Activated naive CD4-positive, alpha-beta T cell treated with anti-CD3 and anti-CD28 coated beads for 36 hours (primary cell): ENCODE results near the gene GALNT16. TPM values are rescaled to one million over a fixed set of nuclear protein-coding genes. Genes with fewer than 3 reads are reported as not detected.

Experiments
- CTCF ChIA-PET: fragments of 350-600 bp; sonication (Branson Sonifier 250); formaldehyde crosslinking; loops from one replicate; lab custom pipeline; 2021; ENCODE audit warnings: antibody characterized with exemption; lab: Charles Lee
- DNase-seq: peaks from one replicate; pipeline ENCODE4 v3.0.0-alpha.2; 2020
- H3K27ac Mint-ChIP-seq: one replicate; pipeline ENCODE4 v1.8.0; 2021; ENCODE audit warnings: mild to moderate bottlenecking, mixed read lengths
- H3K27me3 Mint-ChIP-seq: one replicate; pipeline ENCODE4 v1.8.0; 2021; ENCODE audit warnings: low read depth, mixed read lengths
- H3K36me3 Mint-ChIP-seq: one replicate; pipeline ENCODE4 v1.8.0; 2021; ENCODE audit warnings: low read depth, mixed read lengths
- H3K4me1 Mint-ChIP-seq: one replicate; pipeline ENCODE4 v1.8.0; 2021; ENCODE audit warnings: low read depth, mixed read lengths
- H3K4me3 Mint-ChIP-seq: one replicate; pipeline ENCODE4 v1.8.0; 2021; ENCODE audit warnings: mild to moderate bottlenecking, moderate library complexity, mixed read lengths
- H3K9me3 Mint-ChIP-seq: one replicate; pipeline ENCODE4 v1.8.0; 2021; ENCODE audit warnings: mixed read lengths
- intact Hi-C: fragments of 100-400 bp; cut with micrococcal nuclease; formaldehyde crosslinking; loops from one replicate; pipeline ENCODE4 v1.15.1; 2023
- total RNA-seq, 2 experiments: library from RNA; stranded (reverse); gene quantifications; one replicate each; pipeline ENCODE4 v1.2.3, GENCODE V29; 2021

GALNT16 gene
- total RNA-seq, 2 experiments from 2014 or later = 0.02 TPM; not detected in 1

DNA sequence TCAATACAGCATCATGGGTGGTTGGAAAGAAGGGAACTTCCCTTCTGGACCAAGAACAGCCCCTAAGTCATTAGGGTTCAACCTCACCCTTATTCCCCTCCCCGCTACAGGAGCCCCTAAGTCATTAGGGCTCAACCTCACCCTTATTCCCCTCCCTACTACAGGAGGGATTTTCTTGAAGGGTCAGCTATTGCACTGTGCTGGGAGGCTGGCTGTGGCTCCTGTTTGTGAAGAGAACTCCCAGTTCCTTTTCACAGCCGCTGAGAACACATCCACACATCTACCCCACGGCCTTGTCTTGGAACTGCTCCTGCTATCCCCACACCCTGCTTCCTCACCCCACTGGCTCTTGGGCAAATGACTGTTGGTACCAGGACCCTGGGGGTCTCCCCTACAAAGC is 93.2 kb downstream of the GALNT16 start:
- no peak overlapping the region for H3K4me3 Mint-ChIP-seq
- H3K36me3 Mint-ChIP-seq = no peaks in the 10 kb centered on the region
- no peak overlapping the region for H3K27ac Mint-ChIP-seq
- no peaks in the 10 kb centered on the region for H3K27me3 Mint-ChIP-seq
- H3K4me1 Mint-ChIP-seq = peaks cover 21% of the 10 kb centered on the region
- H3K9me3 Mint-ChIP-seq = no peaks in the 10 kb centered on the region
- intact Hi-C loops = no loop called here
- DNase-seq = no peak
- CTCF ChIA-PET = no interaction called here

DNA sequence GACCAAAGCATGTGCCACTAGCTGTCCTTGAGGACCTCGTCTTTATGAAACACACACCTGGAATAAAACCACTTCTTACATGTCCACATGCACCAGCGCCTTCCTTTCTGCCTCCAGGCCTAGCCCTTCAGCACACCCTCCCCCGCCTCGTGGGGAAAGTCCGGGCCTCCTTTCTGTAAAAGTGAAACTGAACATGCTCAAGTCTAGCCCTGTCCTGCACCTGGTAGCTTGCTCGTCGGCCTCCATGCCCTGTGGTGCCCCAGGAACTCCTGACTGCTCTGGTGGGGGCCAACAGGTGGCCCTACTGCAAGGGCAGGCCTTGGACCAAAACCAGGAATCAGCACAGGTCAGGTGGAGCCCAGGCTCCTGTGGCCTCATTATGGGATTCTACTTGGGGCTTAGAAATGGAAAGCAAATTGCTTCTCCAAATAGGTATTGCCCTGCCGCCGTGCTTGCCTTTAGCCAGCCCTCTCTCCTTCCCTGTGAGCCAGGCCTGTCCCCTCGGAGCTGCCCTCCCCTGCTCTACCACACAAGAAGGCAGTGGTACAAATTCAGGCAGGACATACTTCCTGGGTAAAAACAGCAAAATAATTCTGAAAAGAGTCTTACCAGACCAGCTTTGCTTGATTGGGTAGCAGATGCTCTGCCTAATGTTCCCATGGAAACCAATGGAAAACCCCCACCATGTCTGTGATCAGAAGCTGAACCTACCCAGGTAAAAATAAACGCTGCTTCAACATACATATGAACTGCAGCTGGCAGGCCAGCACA is 94.6 kb downstream of the GALNT16 start:
- Mint-ChIP-seq H3K27ac (peak overlapping the region; percentile 63), H3K4me3 (peak overlapping the region; percentile 54), H3K4me1 (peaks cover 31% of the 10 kb centered on the region), H3K9me3 (no peaks in the 10 kb centered on the region), H3K27me3 (no peaks in the 10 kb centered on the region), H3K36me3 (no peaks in the 10 kb centered on the region)
- CTCF ChIA-PET = interaction anchor here (0.9 to 1.0 kb wide), 2 partner anchors 8 to 112 kb away, joined by 3 read pairs; no protein-coding TSS in a partner anchor
- DNase-seq = peak; percentile 90
- intact Hi-C loops = no loop called here

DNA sequence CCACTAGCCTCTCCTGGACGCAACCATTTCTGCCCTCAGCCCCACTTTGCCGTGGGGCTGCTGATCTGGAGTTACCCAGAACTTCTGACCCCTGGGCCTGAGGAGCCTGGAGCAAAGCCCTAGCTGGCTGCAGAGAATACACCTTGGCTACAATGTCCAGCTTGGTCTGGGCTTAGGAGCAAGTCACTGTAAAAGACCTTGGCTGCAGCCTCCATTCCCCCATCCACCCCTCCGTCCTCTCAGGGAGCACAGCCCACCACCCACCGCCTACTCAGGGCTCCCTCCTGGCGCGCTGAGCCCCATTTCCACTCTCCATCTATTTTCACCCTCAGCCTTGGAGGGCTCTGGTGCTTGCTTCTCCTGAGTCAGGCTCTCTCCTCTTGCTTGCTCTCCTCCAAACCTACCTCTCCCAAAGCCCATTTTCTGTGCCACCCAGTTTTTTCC is 95.2 kb downstream of the GALNT16 start:
- CTCF ChIA-PET = interaction anchor here (0.9 to 1.0 kb wide), 2 partner anchors 8 to 112 kb away, joined by 3 read pairs; no protein-coding TSS in a partner anchor
- Mint-ChIP-seq H3K4me3 (no peak overlapping the region), H3K27ac (no peak overlapping the region), H3K27me3 (no peaks in the 10 kb centered on the region), H3K4me1 (peaks cover 31% of the 10 kb centered on the region), H3K9me3 (no peaks in the 10 kb centered on the region), H3K36me3 (no peaks in the 10 kb centered on the region)
- intact Hi-C loops = no loop called here
- no peak for DNase-seq

DNA sequence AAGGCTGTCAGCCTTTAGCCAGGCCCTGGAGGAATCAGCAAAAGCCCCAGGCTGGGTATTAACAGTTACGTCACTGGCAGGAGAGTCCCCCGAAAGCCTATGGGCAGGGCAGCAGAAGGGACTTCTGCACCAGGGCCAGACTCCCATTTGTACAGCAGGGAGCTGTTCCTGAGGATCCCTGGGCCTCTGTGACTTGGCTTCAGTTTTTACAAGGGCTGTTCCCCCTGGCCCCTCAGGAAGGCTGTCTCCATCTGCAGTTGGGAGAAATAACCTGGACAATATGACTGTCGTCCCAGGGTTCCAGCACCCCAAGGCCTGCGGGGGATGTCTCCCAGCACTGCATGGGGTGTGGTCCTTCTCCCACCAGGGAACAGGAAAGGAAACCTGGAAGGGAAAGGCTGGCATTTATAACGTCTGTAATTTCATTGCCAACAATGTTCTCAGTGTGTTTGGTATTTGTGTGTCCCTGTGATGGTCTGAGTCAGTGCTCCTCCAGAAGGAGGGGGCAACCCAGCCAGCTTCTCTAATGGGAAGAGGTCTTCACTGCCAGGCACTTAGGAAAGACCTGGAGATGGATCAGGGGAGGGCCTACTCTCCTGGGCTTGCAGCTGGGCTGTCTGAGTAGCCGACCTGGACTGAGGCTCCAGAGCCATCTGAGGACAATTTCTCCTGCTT is 95.8 kb downstream of the GALNT16 start:
- no peaks in the 10 kb centered on the region for H3K36me3 Mint-ChIP-seq
- no peak overlapping the region for H3K27ac Mint-ChIP-seq
- CTCF ChIA-PET = interaction anchor here (0.9 to 1.6 kb wide), 2 partner anchors 9 to 10 kb away, joined by 3 to 4 read pairs; no protein-coding TSS in a partner anchor

DNA sequence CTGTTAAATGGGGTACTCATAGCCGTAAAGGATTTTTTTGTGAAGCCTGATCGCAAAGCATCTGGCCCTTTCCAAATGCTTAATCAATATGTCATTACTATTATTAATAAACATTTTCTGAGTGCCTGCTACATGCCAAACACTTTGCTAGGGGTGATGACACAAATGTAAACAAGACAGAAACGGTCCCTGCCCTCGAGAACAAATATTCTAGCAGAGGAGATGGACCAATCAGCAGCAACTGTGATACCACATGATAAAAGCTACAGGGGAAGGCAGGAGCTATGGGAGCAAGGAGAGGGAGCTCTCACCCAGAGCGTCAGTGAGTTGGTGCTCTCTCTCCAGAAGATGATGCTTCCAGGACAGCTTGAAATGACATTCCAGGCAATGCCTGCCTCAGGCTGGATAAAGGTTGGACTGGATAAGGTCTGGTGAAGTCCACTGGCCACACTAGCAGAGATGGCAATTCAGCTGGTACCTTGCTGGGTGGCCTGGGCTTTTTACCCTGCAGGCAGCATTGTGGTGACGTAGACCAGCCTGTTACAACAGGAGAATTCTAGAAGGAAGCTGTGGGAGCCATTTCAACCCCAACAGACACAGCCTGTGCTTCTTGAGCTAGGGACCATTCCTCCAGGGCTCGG is 97.1 kb downstream of the GALNT16 start:
- Mint-ChIP-seq H3K4me1 (peaks cover 34% of the 10 kb centered on the region), H3K9me3 (no peaks in the 10 kb centered on the region), H3K4me3 (no peak overlapping the region), H3K27ac (no peak overlapping the region), H3K36me3 (no peaks in the 10 kb centered on the region), H3K27me3 (no peaks in the 10 kb centered on the region)
- CTCF ChIA-PET = interaction anchor here (0.7 to 2.1 kb wide), 5 partner anchors 9 to 241 kb away, joined by 3 to 5 read pairs (median 4); no protein-coding TSS in a partner anchor
- DNase-seq = no peak
- intact Hi-C loops = no loop called here

More for the DNA sequence above, 95.8 kb downstream of the GALNT16 start:
- Mint-ChIP-seq H3K4me3 (no peak overlapping the region), H3K27me3 (no peaks in the 10 kb centered on the region), H3K4me1 (peaks cover 34% of the 10 kb centered on the region), H3K9me3 (no peaks in the 10 kb centered on the region)
- no peak for DNase-seq
- intact Hi-C loops = no loop called here

DNA sequence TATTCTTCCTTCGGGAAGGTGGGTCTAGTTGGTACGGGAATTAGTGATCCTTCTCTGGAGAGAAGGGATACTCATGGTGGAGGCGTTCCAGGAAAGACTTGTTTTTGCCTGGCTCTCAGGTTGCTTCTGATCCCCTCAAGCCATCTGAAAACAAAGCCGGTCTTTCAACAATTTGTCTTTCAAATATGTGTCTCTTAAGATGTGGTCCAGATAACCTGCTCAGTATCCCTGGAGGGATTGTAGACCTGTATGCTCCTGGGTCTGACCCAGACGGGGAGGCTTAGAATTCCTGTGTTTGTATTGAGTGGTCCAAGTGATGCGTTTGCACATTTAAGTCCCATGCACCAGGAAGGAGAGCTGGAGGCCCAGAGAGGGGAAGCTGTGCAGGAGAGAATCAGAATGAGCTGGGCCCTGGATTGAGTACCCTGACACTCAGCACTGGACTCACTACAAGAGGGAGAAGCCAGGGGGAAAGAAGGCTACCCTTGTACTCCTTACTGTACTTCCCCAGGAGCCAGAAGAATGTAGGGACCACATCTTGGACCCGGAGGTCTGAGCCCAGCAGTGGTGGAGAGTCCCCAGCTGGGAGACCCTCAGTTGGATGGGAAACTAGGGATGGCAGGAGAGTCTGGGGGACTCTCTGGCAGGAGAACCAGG is 97.7 kb downstream of the GALNT16 start:
- Mint-ChIP-seq H3K9me3 (no peaks in the 10 kb centered on the region), H3K27me3 (no peaks in the 10 kb centered on the region), H3K27ac (no peak overlapping the region), H3K4me3 (no peak overlapping the region), H3K36me3 (no peaks in the 10 kb centered on the region), H3K4me1 (peaks cover 34% of the 10 kb centered on the region)
- no peak for DNase-seq
- CTCF ChIA-PET = interaction anchor here (0.7 to 2.1 kb wide), 4 partner anchors 9 to 241 kb away, joined by 3 to 5 read pairs (median 4); no protein-coding TSS in a partner anchor
- intact Hi-C loops = loop anchor here (1.0 kb wide), 1 partner anchor 41 kb away; the partner anchor contains the start of genes ERH and SLC39A9

DNA sequence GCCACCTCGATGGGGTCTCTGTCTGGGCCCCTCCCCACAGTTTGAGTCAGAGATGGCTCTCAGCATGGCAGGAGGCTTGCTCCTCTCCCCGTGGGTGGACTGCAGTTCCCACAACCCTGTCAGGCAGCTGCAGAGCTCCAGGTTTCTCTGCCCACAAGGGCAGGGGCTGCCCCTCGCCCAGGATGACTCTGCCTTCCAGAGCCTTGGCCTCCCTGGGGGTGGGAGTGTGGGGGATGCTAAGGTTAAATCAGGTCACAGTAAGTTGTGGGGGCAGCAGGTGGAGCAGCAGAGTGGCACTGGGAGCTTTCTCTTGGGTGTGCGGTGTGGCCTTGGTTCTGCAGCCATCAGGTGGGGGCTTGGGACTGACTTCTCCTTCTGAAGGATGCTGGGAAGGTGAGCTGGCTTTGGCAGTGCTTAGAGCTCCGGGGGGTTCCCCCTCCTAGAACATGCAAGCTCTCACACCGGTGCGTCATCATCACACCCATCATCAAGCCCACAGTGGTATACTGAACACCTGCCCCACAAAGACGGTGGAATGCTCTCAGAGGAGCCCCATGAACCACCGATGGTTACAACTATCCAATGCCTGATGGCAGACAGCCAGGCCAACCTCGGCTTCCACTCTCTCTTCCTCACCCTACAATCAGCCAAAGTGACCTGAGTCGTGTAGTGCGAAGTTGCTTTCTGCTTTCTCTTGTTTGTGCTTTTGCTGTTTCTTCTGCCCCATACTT is 98.4 kb downstream of the GALNT16 start:
- no peaks in the 10 kb centered on the region for H3K27me3 Mint-ChIP-seq
- peaks cover 34% of the 10 kb centered on the region for H3K4me1 Mint-ChIP-seq
- H3K4me3 Mint-ChIP-seq = no peak overlapping the region
- no peaks in the 10 kb centered on the region for H3K36me3 Mint-ChIP-seq
- peak overlapping the region; percentile 1 for H3K27ac Mint-ChIP-seq
- CTCF ChIA-PET = interaction anchor here (0.6 to 2.1 kb wide), 5 partner anchors 8 to 329 kb away, joined by 3 to 5 read pairs (median 4); no protein-coding TSS in a partner anchor
- peak; percentile 75 for DNase-seq
- H3K9me3 Mint-ChIP-seq = no peaks in the 10 kb centered on the region
- intact Hi-C loops = loop anchor here (1.0 kb wide), 1 partner anchor 40 kb away; the partner anchor contains the start of genes ERH and SLC39A9

DNA sequence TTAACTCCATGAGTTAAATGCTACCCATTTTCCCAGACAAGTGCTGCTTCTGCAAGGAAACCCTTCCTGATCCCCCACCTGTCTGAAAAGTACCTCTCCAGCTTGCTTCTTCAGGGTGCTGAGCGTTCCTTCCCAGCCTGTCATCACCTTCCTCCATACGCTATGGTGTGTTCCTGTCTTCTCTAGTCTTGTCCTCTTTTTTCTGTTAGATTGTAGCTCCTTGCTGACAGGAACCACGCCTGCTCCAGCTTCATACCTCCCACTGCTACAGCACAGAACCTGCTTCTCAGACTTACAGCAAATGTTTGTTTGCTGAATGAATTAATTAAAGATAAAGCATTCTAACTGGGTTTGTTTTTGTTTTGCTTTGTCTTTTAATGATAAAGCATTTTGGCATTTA is 99.0 kb downstream of the GALNT16 start:
- Mint-ChIP-seq H3K4me1 (peaks cover 31% of the 10 kb centered on the region), H3K9me3 (no peaks in the 10 kb centered on the region), H3K27ac (peak overlapping the region; percentile 1), H3K36me3 (no peaks in the 10 kb centered on the region), H3K4me3 (no peak overlapping the region), H3K27me3 (no peaks in the 10 kb centered on the region)
- intact Hi-C loops = loop anchor here (1.0 kb wide), 1 partner anchor 39 kb away; the partner anchor contains the start of genes ERH and SLC39A9
- DNase-seq = no peak
- CTCF ChIA-PET = interaction anchor here (1.1 to 2.1 kb wide), 3 partner anchors 12 to 101 kb away, joined by 3 to 4 read pairs (median 4); no protein-coding TSS in a partner anchor

DNA sequence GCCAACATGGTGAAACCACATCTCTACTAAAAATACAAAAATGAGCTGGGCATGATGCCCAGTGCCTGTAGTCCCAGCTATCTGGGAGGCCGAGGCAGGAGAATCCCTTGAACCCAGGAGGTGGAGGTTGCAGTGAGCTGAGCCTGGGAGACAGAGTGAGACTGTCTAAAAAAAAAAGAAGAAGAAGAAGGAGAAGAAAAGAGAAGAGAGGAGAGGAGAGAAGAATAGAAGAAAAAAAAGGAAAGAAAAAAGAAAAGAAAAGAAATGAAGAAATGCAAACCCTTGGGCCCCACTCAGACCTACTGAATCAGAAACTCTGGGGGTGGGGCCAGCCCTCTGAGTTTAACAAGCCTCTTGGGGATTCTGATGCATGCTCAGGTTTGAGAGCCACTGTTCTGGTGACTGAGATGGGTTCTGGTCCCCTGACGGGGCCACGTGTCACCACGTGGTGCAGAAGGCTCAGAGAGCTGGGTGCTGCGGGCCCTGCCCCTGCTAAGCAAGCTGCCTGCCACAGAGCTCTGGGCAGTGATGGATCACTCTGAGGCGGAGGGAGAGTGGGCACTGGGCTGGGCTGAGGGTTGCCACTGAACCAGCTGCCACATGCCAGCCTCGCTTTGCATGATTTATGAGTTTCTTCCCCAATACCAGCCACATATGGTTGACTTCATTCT is 100.6 kb downstream of the GALNT16 start:
- intact Hi-C loops = no loop called here
- Mint-ChIP-seq H3K4me1 (peaks cover 18% of the 10 kb centered on the region), H3K27ac (no peak overlapping the region), H3K9me3 (no peaks in the 10 kb centered on the region), H3K4me3 (no peak overlapping the region), H3K27me3 (no peaks in the 10 kb centered on the region), H3K36me3 (no peaks in the 10 kb centered on the region)
- DNase-seq = peak; percentile 35
- CTCF ChIA-PET = no interaction called here

DNA sequence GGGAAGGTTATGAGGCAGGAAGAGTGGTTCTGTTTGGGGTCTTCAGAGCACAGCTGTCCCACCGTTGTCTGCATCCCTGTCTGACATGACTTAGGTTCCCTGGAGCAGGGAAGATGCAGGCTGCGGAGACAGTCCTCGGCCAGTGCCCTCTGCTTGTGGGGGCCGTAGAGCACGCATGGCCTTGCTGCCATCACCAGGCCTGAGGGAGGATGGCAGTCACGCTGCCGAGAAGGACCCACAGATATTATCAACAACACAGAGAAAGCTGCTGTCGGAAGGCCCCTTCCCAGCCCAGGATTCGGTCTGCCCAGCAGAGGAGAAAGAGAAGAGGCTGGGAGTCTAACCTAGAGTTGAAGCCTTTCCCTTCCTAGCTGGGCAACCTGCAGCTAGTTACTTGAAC is 103.1 kb downstream of the GALNT16 start:
- H3K27ac Mint-ChIP-seq = no peak overlapping the region
- no peak for DNase-seq
- no peaks in the 10 kb centered on the region for H3K9me3 Mint-ChIP-seq
- H3K27me3 Mint-ChIP-seq = peaks cover 2% of the 10 kb centered on the region
- no peaks in the 10 kb centered on the region for H3K36me3 Mint-ChIP-seq
- peaks cover 13% of the 10 kb centered on the region for H3K4me1 Mint-ChIP-seq
- CTCF ChIA-PET = interaction anchor here (0.5 kb wide), 1 partner anchor 96 kb away, joined by 3 read pairs; no protein-coding TSS in a partner anchor
- intact Hi-C loops = no loop called here
- H3K4me3 Mint-ChIP-seq = no peak overlapping the region
